Hepatocyte (in vitro differentiated cells): ENCODE results near the gene TPBGL. TPM values are rescaled to one million over a fixed set of nuclear protein-coding genes. Genes with fewer than 3 reads are reported as not detected.

ENCODE experiments used
- DNase-seq: peaks from one replicate; pipeline ENCODE4 v3.0.0-alpha.2; 2016; ENCODE audit warnings: low spot score
- H2AFZ ChIP-seq: fragments of 200-600 bp; sonication (generic); 2 replicates; pipeline ENCODE4 v1.6.0; 2016; ENCODE audit warnings: antibody characterized with exemption, mild to moderate bottlenecking
- H3K27ac ChIP-seq: fragments of 200-600 bp; sonication (generic); 2 replicates; pipeline ENCODE4 v1.5.1; 2016; ENCODE audit warnings: mild to moderate bottlenecking
- H3K27me3 ChIP-seq: fragments of 200-600 bp; sonication (generic); 2 replicates; pipeline ENCODE4 v1.6.1; 2016
- H3K36me3 ChIP-seq: fragments of 200-600 bp; sonication (generic); replicated peaks from 2 replicates; pipeline ENCODE4 v1.5.1; 2016; ENCODE audit warnings: low read depth; ENCODE audit not compliant: insufficient read depth
- H3K4me1 ChIP-seq: fragments of 200-600 bp; sonication (generic); 2 replicates; pipeline ENCODE4 v1.5.1; 2016; ENCODE audit warnings: mild to moderate bottlenecking, moderate library complexity; ENCODE audit not compliant: insufficient read depth
- H3K4me2 ChIP-seq: fragments of 200-600 bp; sonication (generic); 2 replicates; pipeline ENCODE4 v1.6.0; 2016
- H3K4me3 ChIP-seq: fragments of 200-600 bp; sonication (generic); 2 replicates; pipeline ENCODE4 v1.5.1; 2016; ENCODE audit warnings: mild to moderate bottlenecking
- H3K79me2 ChIP-seq: fragments of 200-600 bp; sonication (generic); 2 replicates; pipeline ENCODE4 v1.6.0; 2017; ENCODE audit warnings: mild to moderate bottlenecking
- H3K9me2 ChIP-seq: fragments of 200-600 bp; sonication (generic); replicated peaks from 2 replicates; pipeline ENCODE4 v1.6.0; 2017; ENCODE audit warnings: mild to moderate bottlenecking; ENCODE audit not compliant: insufficient read depth
- H3K9me3 ChIP-seq: fragments of 200-600 bp; sonication (generic); 2 replicates; pipeline ENCODE4 v1.5.1; 2016; ENCODE audit warnings: low read depth, mild to moderate bottlenecking
- H4K20me1 ChIP-seq: fragments of 200-600 bp; sonication (generic); 2 replicates; pipeline ENCODE4 v1.6.0; 2016; ENCODE audit warnings: mild to moderate bottlenecking; ENCODE audit not compliant: insufficient read depth, poor library complexity, severe bottlenecking
- EZH2 ChIP-seq: fragments of 200-600 bp; sonication (generic); IDR thresholded peaks from 2 replicates; pipeline ENCODE4 v1.6.1; 2016; ENCODE audit warnings: antibody characterized with exemption, mild to moderate bottlenecking, borderline replicate concordance
- EZH2phosphoT487 ChIP-seq: fragments of 200-600 bp; sonication (generic); IDR thresholded peaks from one replicate; pipeline ENCODE4 v1.6.1; 2018; ENCODE audit warnings: antibody characterized with exemption, mild to moderate bottlenecking, low read depth, moderate library complexity; ENCODE audit not compliant: unreplicated experiment, severe bottlenecking
- WGBS: methylation state at CpG from one replicate; pipeline ENCODE4 v1.1.6; 2016; ENCODE audit warnings: low lambda C conversion rate; ENCODE audit errors: missing lambda C conversion rate; 5-methylcytosine and 5-hydroxymethylcytosine counted together
- polyA plus RNA-seq: library from polyadenylated mRNA; unstranded; fragments of >200 nt; fragmentation: Nextera tagmentation; extraction: Ambion mirVana; gene quantifications from 2 replicates; pipeline ENCODE4 v1.2.1, GENCODE V29; 2016
- total RNA-seq: library from RNA; depleted of rRNA; stranded (reverse); fragments of >200 nt; gene quantifications from 2 replicates; pipeline ENCODE4 v1.2.3, GENCODE V29; 2014
- TF ChIP-seq, protein P1 (sequence below): fragments of 200-600 bp; sonication (generic); IDR thresholded peaks from 2 replicates; pipeline ENCODE4 v1.5.1; 2016; ENCODE audit warnings: antibody characterized with exemption, mild to moderate bottlenecking; ENCODE audit not compliant: poor library complexity

TPBGL gene
- total and polyA plus RNA-seq, 2 experiments from 2014 or later: 0.12 TPM; not detected in 1

GRCh38 chr11:75276186-75276585 is 35.6 kb downstream of the TPBGL start:
- Histone ChIP-seq H3K79me2 (no peaks in the 10 kb centered on the region), H3K9me2 (no peaks in the 10 kb centered on the region), H2AFZ (no peak overlapping the region), H3K27ac (no peak overlapping the region), H3K36me3 (no peaks in the 10 kb centered on the region), H3K9me3 (no peaks in the 10 kb centered on the region), H3K4me1 (no peaks in the 10 kb centered on the region), H3K4me2 (no peak overlapping the region), H3K4me3 (no peak overlapping the region), H4K20me1 (no peaks in the 10 kb centered on the region), H3K27me3 (no peaks in the 10 kb centered on the region)
- TF ChIP-seq EZH2phosphoT487: no peak
- TF ChIP-seq EZH2: no peak
- TF ChIP-seq, protein P1, sequence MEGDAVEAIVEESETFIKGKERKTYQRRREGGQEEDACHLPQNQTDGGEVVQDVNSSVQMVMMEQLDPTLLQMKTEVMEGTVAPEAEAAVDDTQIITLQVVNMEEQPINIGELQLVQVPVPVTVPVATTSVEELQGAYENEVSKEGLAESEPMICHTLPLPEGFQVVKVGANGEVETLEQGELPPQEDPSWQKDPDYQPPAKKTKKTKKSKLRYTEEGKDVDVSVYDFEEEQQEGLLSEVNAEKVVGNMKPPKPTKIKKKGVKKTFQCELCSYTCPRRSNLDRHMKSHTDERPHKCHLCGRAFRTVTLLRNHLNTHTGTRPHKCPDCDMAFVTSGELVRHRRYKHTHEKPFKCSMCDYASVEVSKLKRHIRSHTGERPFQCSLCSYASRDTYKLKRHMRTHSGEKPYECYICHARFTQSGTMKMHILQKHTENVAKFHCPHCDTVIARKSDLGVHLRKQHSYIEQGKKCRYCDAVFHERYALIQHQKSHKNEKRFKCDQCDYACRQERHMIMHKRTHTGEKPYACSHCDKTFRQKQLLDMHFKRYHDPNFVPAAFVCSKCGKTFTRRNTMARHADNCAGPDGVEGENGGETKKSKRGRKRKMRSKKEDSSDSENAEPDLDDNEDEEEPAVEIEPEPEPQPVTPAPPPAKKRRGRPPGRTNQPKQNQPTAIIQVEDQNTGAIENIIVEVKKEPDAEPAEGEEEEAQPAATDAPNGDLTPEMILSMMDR: no peak
- 96% methylated on average over 2 of the region's 2 CpGs for WGBS
- no peak for DNase-seq

- Histone ChIP-seq H3K79me2 (no peaks in the 10 kb centered on the region), H2AFZ (no peak overlapping the region), H4K20me1 (no peaks in the 10 kb centered on the region), H3K4me2 (no peak overlapping the region), H3K36me3 (no peaks in the 10 kb centered on the region), H3K27me3 (no peaks in the 10 kb centered on the region), H3K4me1 (no peaks in the 10 kb centered on the region), H3K9me2 (no peaks in the 10 kb centered on the region), H3K27ac (no peak overlapping the region), H3K4me3 (no peak overlapping the region), H3K9me3 (no peaks in the 10 kb centered on the region)
- no peak for DNase-seq
- 88% methylated on average over 6 of the region's 6 CpGs for WGBS
- TF ChIP-seq, protein P1: no peak
- TF ChIP-seq EZH2: no peak
These were observed 36.1 kb downstream of the TPBGL start for GRCh38 chr11:75276686-75277085.

GRCh38 chr11:75277211-75277805 is 36.7 kb downstream of the TPBGL start:
- Histone ChIP-seq H3K27ac (no peak overlapping the region), H3K4me1 (no peaks in the 10 kb centered on the region), H3K4me3 (no peak overlapping the region), H3K27me3 (no peaks in the 10 kb centered on the region), H3K79me2 (no peaks in the 10 kb centered on the region), H3K9me2 (no peaks in the 10 kb centered on the region), H3K9me3 (no peaks in the 10 kb centered on the region), H4K20me1 (no peaks in the 10 kb centered on the region), H3K36me3 (no peaks in the 10 kb centered on the region), H2AFZ (no peak overlapping the region), H3K4me2 (no peak overlapping the region)
- no peak for DNase-seq
- TF ChIP-seq, protein P1: no peak
- 97% methylated on average over 11 of the region's 11 CpGs for WGBS
